ENCODE measurements around the gene HES6.
"Not testable (repeated sequence)": the region's sequence is repeated elsewhere in the genome, so short reads cannot be mapped to it uniquely, and the experiment has no call there.

DNA sequence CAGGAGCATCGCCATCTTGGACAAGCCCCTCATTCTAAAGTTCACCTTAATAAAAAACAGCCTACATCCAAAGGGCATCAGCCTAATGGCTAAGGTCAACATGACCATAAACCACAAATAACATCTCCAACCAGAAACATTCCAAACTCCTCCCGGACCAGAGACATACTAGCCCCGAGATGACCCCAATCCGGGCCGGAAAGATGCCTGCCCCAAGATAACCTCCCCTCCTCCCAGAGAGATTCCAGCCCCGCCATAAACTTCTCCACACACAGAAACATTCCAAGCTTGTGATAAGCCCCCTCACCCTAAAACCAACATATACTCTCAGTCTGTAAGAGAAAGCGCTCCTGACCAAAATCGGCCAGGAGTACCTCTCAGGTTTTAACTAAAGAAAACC, 31.8 kb upstream of the HES6 start:
- not testable (repeated sequence) for TF ChIP-seq RAD21 (IDR thresholded peaks at IDR 0.05 in 1 of 2, conservative IDR thresholded peaks at IDR 0.05 in 1 of 2; ENCODE audit: low read depth in 2 of 2, low read length in 2 of 2); NRF1 (IDR thresholded peaks at IDR 0.05; ENCODE audit: low read depth, low read length)
- TF ChIP-seq, protein P1, sequence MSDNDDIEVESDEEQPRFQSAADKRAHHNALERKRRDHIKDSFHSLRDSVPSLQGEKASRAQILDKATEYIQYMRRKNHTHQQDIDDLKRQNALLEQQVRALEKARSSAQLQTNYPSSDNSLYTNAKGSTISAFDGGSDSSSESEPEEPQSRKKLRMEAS (IDR thresholded peaks at IDR 0.05) = not testable (repeated sequence)
